AG10803 (cell line): ENCODE measurements around the gene MPPED2.

Experiments
- DNase-seq: peaks from one replicate; pipeline ENCODE4 v3.0.0; 2010; ENCODE audit warnings: low read depth
- H3K4me3 ChIP-seq: 2 replicates; pipeline ENCODE4 v1.5.1; 2011; ENCODE audit warnings: mild to moderate bottlenecking, low read length, control low read depth
- TF ChIP-seq, protein P1 (sequence below): conservative IDR thresholded peaks from 2 replicates; pipeline ENCODE4 v1.5.1; 2011; ENCODE audit warnings: mild to moderate bottlenecking, low read length, control low read depth, inconsistent platforms

The MPPED2 gene

DNA sequence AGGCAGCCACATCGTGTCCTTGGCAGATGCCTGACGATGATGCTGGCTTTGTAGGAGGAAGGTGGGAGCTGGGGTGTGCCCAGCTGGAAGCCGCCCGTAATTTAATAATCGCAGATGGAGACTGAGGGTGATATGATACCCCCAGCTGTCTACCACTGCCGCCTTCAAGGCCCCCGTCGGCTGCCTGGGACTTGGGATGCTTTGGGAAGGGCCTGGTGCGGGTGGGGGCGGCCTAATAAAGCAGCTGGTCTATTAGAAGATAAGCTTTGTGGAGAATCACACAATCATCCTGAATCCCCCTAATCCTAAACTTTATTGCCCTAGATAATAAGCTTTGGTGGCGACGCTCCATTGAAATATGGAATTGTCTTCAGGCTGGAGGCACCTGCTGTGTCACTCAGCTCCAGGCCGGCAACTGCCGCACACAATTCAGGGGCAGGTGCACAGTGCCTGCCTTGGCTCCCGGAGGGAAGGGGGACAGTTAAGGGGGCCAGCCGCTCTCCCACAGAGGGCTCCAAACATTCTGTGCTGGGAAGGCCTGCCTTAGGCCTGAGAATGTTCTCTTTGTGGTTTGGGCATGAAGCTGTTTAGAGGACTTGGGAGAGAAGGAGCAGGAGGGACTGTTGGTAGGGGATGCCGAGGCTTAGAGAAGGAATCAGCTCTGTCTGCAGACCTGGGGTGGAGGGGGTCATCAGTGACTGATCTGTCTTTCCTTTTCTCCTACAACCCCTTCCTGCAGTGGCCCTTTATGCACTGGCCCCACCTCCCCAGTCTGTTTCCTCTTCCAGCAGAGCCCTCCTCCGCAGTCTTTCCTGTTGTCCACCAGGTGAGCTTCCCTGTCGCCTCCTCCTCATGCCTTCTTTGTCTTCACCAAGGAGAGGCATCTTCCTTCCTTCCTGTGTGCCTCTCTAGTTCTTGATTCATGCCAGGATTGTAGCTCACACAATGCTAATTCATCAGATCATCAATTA lies 198.0 kb downstream of the MPPED2 start:
- no peak for DNase-seq
- H3K4me3 ChIP-seq, result no peak overlapping the region
- TF ChIP-seq, protein P1, sequence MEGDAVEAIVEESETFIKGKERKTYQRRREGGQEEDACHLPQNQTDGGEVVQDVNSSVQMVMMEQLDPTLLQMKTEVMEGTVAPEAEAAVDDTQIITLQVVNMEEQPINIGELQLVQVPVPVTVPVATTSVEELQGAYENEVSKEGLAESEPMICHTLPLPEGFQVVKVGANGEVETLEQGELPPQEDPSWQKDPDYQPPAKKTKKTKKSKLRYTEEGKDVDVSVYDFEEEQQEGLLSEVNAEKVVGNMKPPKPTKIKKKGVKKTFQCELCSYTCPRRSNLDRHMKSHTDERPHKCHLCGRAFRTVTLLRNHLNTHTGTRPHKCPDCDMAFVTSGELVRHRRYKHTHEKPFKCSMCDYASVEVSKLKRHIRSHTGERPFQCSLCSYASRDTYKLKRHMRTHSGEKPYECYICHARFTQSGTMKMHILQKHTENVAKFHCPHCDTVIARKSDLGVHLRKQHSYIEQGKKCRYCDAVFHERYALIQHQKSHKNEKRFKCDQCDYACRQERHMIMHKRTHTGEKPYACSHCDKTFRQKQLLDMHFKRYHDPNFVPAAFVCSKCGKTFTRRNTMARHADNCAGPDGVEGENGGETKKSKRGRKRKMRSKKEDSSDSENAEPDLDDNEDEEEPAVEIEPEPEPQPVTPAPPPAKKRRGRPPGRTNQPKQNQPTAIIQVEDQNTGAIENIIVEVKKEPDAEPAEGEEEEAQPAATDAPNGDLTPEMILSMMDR, result no peak

GRCh38 chr11:30381879-30382278 lies 204.3 kb downstream of the MPPED2 start:
- H3K4me3 ChIP-seq, result no peak overlapping the region
- DNase-seq, result no peak
- TF ChIP-seq, protein P1, result no peak

DNA sequence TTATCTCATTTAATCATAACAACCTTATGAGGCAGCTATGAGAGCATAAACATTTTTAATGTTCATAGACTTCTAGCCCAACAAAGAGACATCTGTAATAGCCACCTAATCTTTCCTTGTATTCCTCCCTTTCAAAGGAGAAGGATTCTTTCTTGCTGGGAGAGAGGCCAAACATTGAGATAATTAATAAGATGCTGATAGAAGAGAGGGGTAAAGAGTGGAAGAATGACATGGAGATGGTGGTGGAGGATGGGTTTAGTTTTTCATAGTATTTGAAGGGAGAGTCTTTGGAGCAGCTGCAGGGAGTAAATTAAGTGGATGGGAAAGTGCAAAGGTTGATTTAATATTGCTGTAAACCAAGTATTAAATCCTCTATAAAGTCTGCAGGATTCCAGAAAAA lies 205.3 kb downstream of the MPPED2 start:
- TF ChIP-seq, protein P1, result no peak
- no peak overlapping the region for H3K4me3 ChIP-seq
- no peak for DNase-seq

GRCh38 chr11:30377347-30377746 lies 208.8 kb downstream of the MPPED2 start:
- no peak for DNase-seq
- no peak overlapping the region for H3K4me3 ChIP-seq
- TF ChIP-seq, protein P1, result no peak

DNA sequence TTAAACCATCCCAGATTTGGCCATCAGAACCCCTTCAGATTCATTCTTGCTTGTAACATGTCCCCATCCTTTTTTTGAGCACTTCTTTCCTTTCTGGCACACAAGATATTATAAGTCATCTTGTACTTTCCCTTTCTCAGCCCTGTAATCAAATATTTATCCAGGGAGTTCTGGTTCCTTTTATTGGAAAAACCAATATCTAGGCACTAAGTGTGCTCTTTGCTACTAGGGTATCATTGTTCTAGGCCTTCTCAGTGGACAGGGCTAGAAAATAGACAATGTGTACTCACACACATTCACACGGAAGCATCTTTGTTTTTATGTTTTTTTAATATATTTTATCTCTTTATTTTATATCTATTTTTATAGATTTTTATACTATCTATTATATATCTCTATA lies 216.0 kb downstream of the MPPED2 start:
- no peak overlapping the region for H3K4me3 ChIP-seq
- TF ChIP-seq, protein P1, result no peak

GRCh38 chr11:30368394-30368793 lies 217.8 kb downstream of the MPPED2 start:
- H3K4me3 ChIP-seq, result no peak overlapping the region
- TF ChIP-seq, protein P1, result no peak
- DNase-seq, result no peak

More for the DNA sequence above, 216.0 kb downstream of the MPPED2 start:
- DNase-seq, result no peak
